GM12801 (cell line): ENCODE measurements around the gene CDH8.

Source experiments
- CTCF ChIP-seq: IDR thresholded peaks from one replicate; pipeline ENCODE4 v1.5.1; 2011; ENCODE audit warnings: control low read depth; ENCODE audit not compliant: insufficient read length; ENCODE audit errors: extremely low read depth

Gene CDH8

GRCh38 chr16:62036101-62036801 is at the start of gene CDH8:
CDH8 (minus strand) TSS chr16:62036438; CDS start chr16:62021403, 15,035 bp downstream.
- no peak for TF ChIP-seq CTCF

- no peak for TF ChIP-seq CTCF
These were observed 43.0 kb upstream of the CDH8 start for GRCh38 chr16:62079236-62079635.

- TF ChIP-seq CTCF: no peak
These were observed 41.8 kb upstream of the CDH8 start for GRCh38 chr16:62077998-62078397.

GRCh38 chr16:62076886-62077285 is 40.6 kb upstream of the CDH8 start:
- TF ChIP-seq CTCF: no peak

GRCh38 chr16:62068747-62069146 is 32.5 kb upstream of the CDH8 start:
- TF ChIP-seq CTCF: no peak

GRCh38 chr16:62067981-62068380 is 31.7 kb upstream of the CDH8 start:
- no peak for TF ChIP-seq CTCF

- TF ChIP-seq CTCF: no peak
These were observed 30.9 kb upstream of the CDH8 start for GRCh38 chr16:62067182-62067581.
